Activated CD8-positive, alpha-beta T cell treated with anti-CD3 and anti-CD28 coated beads for 36 hours (primary cell): ENCODE measurements around the gene SLC9A4. TPM values are rescaled to one million over a fixed set of nuclear protein-coding genes. Genes with fewer than 3 reads are reported as not detected.

Source experiments
- ATAC-seq: fragments of 200-7000 bp; cut with Tn5 transposase; one replicate; pipeline ENCODE4 v1.10.0; 2021; ENCODE audit warnings: mild to moderate bottlenecking, moderate library complexity
- CTCF ChIA-PET: fragments of 350-600 bp; sonication (Branson Sonifier 250); formaldehyde crosslinking; loops from one replicate; lab custom pipeline; 2021; ENCODE audit warnings: antibody characterized with exemption; lab: Charles Lee
- POLR2A ChIA-PET: fragments of 350-600 bp; sonication (Branson Sonifier 250); formaldehyde crosslinking; loops from one replicate; lab custom pipeline; 2021; ENCODE audit warnings: antibody characterized with exemption; lab: Charles Lee
- DNase-seq: peaks from one replicate; pipeline ENCODE4 v3.0.0-alpha.2; 2020
- H3K27ac Mint-ChIP-seq: one replicate; pipeline ENCODE4 v1.8.0; 2021; ENCODE audit warnings: mild to moderate bottlenecking, mixed read lengths
- H3K27me3 Mint-ChIP-seq: one replicate; pipeline ENCODE4 v1.8.0; 2021; ENCODE audit warnings: mixed read lengths
- H3K36me3 Mint-ChIP-seq: one replicate; pipeline ENCODE4 v1.8.0; 2021; ENCODE audit warnings: low read depth, mixed read lengths
- H3K4me1 Mint-ChIP-seq: one replicate; pipeline ENCODE4 v1.8.0; 2021; ENCODE audit warnings: low read depth, mixed read lengths
- H3K4me3 Mint-ChIP-seq: one replicate; pipeline ENCODE4 v1.8.0; 2021; ENCODE audit warnings: mild to moderate bottlenecking, moderate library complexity, mixed read lengths
- H3K9me3 Mint-ChIP-seq: one replicate; pipeline ENCODE4 v1.8.0; 2021; ENCODE audit warnings: mixed read lengths
- intact Hi-C: fragments of 100-400 bp; cut with micrococcal nuclease; formaldehyde crosslinking; loops from one replicate; pipeline ENCODE4 v1.10.0; 2022
- total RNA-seq, 2 experiments: library from RNA; stranded (reverse); gene quantifications; one replicate each; pipeline ENCODE4 v1.2.3, GENCODE V29; 2021
- TF ChIP-seq, protein P1 (sequence below): fragments of 200-600 bp; IDR thresholded peaks from one replicate; pipeline ENCODE4 v1.8.0; 2022; ENCODE audit warnings: antibody characterized with exemption, mild to moderate bottlenecking

The SLC9A4 gene, protein sequence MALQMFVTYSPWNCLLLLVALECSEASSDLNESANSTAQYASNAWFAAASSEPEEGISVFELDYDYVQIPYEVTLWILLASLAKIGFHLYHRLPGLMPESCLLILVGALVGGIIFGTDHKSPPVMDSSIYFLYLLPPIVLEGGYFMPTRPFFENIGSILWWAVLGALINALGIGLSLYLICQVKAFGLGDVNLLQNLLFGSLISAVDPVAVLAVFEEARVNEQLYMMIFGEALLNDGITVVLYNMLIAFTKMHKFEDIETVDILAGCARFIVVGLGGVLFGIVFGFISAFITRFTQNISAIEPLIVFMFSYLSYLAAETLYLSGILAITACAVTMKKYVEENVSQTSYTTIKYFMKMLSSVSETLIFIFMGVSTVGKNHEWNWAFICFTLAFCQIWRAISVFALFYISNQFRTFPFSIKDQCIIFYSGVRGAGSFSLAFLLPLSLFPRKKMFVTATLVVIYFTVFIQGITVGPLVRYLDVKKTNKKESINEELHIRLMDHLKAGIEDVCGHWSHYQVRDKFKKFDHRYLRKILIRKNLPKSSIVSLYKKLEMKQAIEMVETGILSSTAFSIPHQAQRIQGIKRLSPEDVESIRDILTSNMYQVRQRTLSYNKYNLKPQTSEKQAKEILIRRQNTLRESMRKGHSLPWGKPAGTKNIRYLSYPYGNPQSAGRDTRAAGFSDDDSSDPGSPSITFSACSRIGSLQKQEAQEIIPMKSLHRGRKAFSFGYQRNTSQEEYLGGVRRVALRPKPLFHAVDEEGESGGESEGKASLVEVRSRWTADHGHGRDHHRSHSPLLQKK
- total RNA-seq = under 1 TPM in 1 of 2 experiments, not detected in 1; 0.07 TPM

DNA sequence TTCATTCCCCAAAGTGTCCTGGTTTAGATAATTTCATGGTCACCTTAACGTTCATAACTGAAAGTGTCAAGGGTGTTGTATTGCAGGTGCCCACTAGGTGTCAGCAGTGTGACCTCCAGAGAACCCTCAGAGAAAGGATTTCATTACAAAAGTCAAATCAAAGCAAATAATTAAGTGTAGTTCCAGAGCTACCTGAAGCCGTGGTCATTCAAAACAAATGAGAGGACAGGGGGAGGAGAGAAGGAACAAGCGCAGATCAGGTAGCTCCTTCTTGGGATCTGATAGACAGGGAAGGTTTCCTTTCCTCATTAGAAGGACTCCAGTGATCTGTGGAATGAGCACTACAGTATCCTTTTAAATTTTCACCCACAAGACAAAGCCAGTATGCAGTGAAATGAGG, at the start of gene SLC9A4:
TSS of gene SLC9A4 (plus strand) at position 207 of the 400 bp plus-strand sequence. CDS start 534 bp downstream, outside the sequence.
- Mint-ChIP-seq H3K4me3 (no peak within 1 kb of the TSS), H3K9me3 (peaks cover 12% of the 10 kb centered on the region), H3K36me3 (no peaks in the 10 kb centered on the region), H3K27ac (no peak within 1 kb of the TSS), H3K27me3 (peaks cover 15% of the 10 kb centered on the region), H3K4me1 (no peaks in the 10 kb centered on the region)
- ChIA-PET CTCF (interaction anchor here (0.6 to 8.7 kb wide), 48 partner anchors 11 to 589 kb away, joined by 3 to 99 read pairs (median 4); no protein-coding TSS in a partner anchor), POLR2A (interaction anchor here (1.2 kb wide), 1 partner anchor 11 kb away, joined by 4 read pairs; no protein-coding TSS in a partner anchor)
- DNase-seq (peak; percentile 80), ATAC-seq (peak; percentile 75)
- TF ChIP-seq, protein P1, sequence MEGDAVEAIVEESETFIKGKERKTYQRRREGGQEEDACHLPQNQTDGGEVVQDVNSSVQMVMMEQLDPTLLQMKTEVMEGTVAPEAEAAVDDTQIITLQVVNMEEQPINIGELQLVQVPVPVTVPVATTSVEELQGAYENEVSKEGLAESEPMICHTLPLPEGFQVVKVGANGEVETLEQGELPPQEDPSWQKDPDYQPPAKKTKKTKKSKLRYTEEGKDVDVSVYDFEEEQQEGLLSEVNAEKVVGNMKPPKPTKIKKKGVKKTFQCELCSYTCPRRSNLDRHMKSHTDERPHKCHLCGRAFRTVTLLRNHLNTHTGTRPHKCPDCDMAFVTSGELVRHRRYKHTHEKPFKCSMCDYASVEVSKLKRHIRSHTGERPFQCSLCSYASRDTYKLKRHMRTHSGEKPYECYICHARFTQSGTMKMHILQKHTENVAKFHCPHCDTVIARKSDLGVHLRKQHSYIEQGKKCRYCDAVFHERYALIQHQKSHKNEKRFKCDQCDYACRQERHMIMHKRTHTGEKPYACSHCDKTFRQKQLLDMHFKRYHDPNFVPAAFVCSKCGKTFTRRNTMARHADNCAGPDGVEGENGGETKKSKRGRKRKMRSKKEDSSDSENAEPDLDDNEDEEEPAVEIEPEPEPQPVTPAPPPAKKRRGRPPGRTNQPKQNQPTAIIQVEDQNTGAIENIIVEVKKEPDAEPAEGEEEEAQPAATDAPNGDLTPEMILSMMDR = peak; percentile 74
- intact Hi-C loops = loop anchor here (2.0 to 10.0 kb wide), 3 partner anchors 119 to 232 kb away; no protein-coding TSS in a partner anchor

DNA sequence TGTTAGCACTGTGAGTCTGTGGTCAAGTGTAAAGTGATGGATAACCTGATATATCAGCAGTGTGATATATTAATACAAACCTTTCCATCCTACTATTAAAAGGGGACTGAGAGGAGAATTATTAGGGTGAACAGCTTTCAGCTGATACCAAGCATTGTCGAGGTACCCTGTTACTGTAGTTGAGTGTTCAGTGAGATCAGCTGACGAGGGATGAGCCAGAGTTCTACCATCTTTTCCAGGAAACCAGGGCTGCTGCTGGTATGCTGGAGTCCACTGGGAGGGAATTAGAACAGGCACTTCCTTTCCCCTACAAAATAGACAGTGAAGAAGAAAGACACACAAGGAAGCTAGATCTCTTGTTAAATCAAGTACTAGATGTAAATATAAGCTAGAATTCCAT, 49.7 kb upstream of the SLC9A4 start:
- Mint-ChIP-seq H3K27me3 (no peaks in the 10 kb centered on the region), H3K36me3 (peaks cover 13% of the 10 kb centered on the region), H3K4me3 (peak overlapping the region; percentile 74), H3K27ac (peak overlapping the region; percentile 85), H3K4me1 (peaks cover 67% of the 10 kb centered on the region), H3K9me3 (no peaks in the 10 kb centered on the region)
- DNase-seq = no peak
- intact Hi-C loops = no loop called here
- ChIA-PET POLR2A (interaction anchor here (1.6 to 1.9 kb wide), 3 partner anchors 8 to 13 kb away, joined by 4 to 6 read pairs (median 6); no protein-coding TSS in a partner anchor), CTCF (interaction anchor here (0.9 to 5.1 kb wide), 7 partner anchors 8 to 183 kb away, joined by 3 to 23 read pairs (median 4); no protein-coding TSS in a partner anchor)
- no peak for ATAC-seq
- TF ChIP-seq, protein P1 = no peak

DNA sequence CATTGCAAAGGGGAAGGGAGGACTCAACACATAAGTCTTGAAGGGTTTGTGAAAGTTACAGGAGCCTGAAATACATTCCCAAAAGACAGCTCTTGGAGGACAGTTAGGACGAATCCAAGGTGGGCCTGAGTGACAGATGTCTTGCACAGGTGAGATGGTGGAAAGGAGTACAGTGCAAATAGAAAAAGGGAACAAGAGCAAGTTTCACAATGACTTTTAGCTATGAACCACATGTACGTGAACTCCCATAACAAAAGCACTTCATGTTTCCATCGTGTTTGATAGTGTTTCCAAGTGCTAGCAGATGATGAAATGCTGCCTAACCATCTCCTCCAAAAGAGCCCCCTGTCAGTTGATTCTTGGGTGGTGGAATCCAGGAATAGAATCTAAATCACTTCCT, 48.3 kb upstream of the SLC9A4 start:
- H3K9me3 Mint-ChIP-seq = no peaks in the 10 kb centered on the region
- no peaks in the 10 kb centered on the region for H3K27me3 Mint-ChIP-seq
- ATAC-seq (peak; percentile 59), DNase-seq (no peak)
- H3K4me1 Mint-ChIP-seq = peaks cover 62% of the 10 kb centered on the region
- peak overlapping the region; percentile 8 for H3K27ac Mint-ChIP-seq
- peaks cover 14% of the 10 kb centered on the region for H3K36me3 Mint-ChIP-seq
- TF ChIP-seq, protein P1 = no peak
- ChIA-PET POLR2A (interaction anchor here (0.9 to 1.7 kb wide), 2 partner anchors 12 to 14 kb away, joined by 3 to 6 read pairs; no protein-coding TSS in a partner anchor), CTCF (interaction anchor here (1.2 to 5.1 kb wide), 3 partner anchors 18 to 75 kb away, joined by 5 to 23 read pairs (median 5); partner anchors contain the start of gene IL18R1)
- intact Hi-C loops = no loop called here
- H3K4me3 Mint-ChIP-seq = peak overlapping the region; percentile 9

DNA sequence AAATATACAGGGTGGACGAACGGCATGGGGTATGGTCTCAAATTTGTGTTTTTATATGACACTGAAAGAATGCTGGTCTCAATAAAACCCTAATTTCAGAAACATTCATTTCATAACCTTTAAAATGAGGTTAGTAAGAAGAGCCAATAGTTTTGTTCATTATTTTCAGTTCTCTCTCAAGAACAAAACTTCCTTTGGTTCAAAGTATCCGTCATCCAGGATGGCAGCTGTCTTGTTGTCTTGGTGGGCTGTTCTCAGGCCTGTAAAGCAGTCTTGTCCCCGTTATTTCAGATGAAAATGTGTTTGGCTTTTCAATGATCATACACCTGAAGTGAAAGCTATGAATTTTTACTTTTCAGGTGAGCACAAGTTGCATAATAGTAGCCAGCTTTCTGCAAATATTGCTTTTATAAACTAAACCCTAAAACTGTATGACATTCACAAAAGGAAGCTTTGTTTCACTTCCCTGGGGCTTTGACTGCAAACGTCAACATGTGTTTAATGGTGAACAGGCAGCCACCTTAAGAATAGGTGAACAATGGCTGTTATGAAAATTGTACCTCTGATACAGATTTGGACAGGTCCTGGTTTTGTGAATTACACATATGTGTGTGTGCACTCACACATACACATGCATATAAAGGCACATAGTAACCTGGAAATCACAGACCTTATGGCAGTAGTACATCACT, 47.4 kb upstream of the SLC9A4 start:
- H3K9me3 Mint-ChIP-seq = no peaks in the 10 kb centered on the region
- H3K4me1 Mint-ChIP-seq = peaks cover 67% of the 10 kb centered on the region
- intact Hi-C loops = no loop called here
- H3K27me3 Mint-ChIP-seq = no peaks in the 10 kb centered on the region
- H3K4me3 Mint-ChIP-seq = no peak overlapping the region
- H3K27ac Mint-ChIP-seq = peak overlapping the region; percentile 17
- TF ChIP-seq, protein P1 = no peak
- POLR2A ChIA-PET = interaction anchor here (0.9 kb wide), 1 partner anchor 13 kb away, joined by 3 read pairs; no protein-coding TSS in a partner anchor
- CTCF ChIA-PET = interaction anchor here (0.7 to 5.1 kb wide), 2 partner anchors 10 to 18 kb away, joined by 3 to 23 read pairs; no protein-coding TSS in a partner anchor
- peaks cover 16% of the 10 kb centered on the region for H3K36me3 Mint-ChIP-seq
- DNase-seq (no peak), ATAC-seq (no peak)
